NCI-H1694 (cell line): ENCODE results near the gene PLEKHO1.

Experiments
- DNase-seq: peaks from one replicate; lab custom pipeline; 2025; lab: John Stamatoyannopoulos, UW

The PLEKHO1 gene

GRCh38 chr1:150150133-150151021, 661 bp downstream of the PLEKHO1 start:
- DNase-seq, result no peak

- DNase-seq, result no peak
Observed at GRCh38 chr1:150151291-150152181, 1.8 kb downstream of the PLEKHO1 start.

GRCh38 chr1:150152182-150152536, 2.4 kb downstream of the PLEKHO1 start:
- DNase-seq, result no peak

- no peak for DNase-seq
Observed at GRCh38 chr1:150152772-150153456, 3.2 kb downstream of the PLEKHO1 start.

GRCh38 chr1:150154143-150154542, 4.4 kb downstream of the PLEKHO1 start:
- no peak for DNase-seq

GRCh38 chr1:150155413-150156071, 5.8 kb downstream of the PLEKHO1 start:
- DNase-seq, result no peak

GRCh38 chr1:150156868-150157603, 7.3 kb downstream of the PLEKHO1 start:
- DNase-seq, result no peak

- DNase-seq, result no peak
Observed at GRCh38 chr1:150159550-150159949, 9.8 kb downstream of the PLEKHO1 start.

GRCh38 chr1:150160964-150161621, 11.4 kb downstream of the PLEKHO1 start:
- no peak for DNase-seq

GRCh38 chr1:150161747-150162581, 12.2 kb downstream of the PLEKHO1 start:
- DNase-seq, result no peak

- no peak for DNase-seq
Observed at GRCh38 chr1:150162582-150162861, 12.8 kb downstream of the PLEKHO1 start.

- DNase-seq, result no peak
Observed at GRCh38 chr1:150162862-150163706, 13.4 kb downstream of the PLEKHO1 start.

- no peak for DNase-seq
Observed at GRCh38 chr1:150164224-150164623, 14.5 kb downstream of the PLEKHO1 start.

- no peak for DNase-seq
Observed at GRCh38 chr1:150164779-150165178, 15.1 kb downstream of the PLEKHO1 start.

GRCh38 chr1:150165622-150166612, 16.2 kb downstream of the PLEKHO1 start:
- DNase-seq, result peak; percentile 78

- peak; percentile 30 for DNase-seq
Observed at GRCh38 chr1:150168960-150169601, 19.4 kb downstream of the PLEKHO1 start.

GRCh38 chr1:150171801-150172200, 22.1 kb downstream of the PLEKHO1 start:
- no peak for DNase-seq
